Measurements from ENCODE around the gene BICC1. TPM values are rescaled to one million over a fixed set of nuclear protein-coding genes. Genes with fewer than 3 reads are reported as not detected.
A peak's percentile ranks its signal among the peaks of the same experiment; 100 is the strongest.

BICC1 gene
- total RNA-seq, 1 donor: 210 TPM

- no peak for DNase-seq (ENCODE audit: insufficient read length, low spot score, missing footprints)
- Histone ChIP-seq H3K36me3 (ENCODE audit: insufficient read depth, low read length) (no peaks in the 10 kb centered on the region), H3K27ac (ENCODE audit: low read depth, low read length) (no peak overlapping the region), H4K20me1 (ENCODE audit: insufficient read depth, low read length) (peaks cover 26% of the 10 kb centered on the region), H3K4me3 (ENCODE audit: insufficient read depth, low read length) (no peak overlapping the region), H3K4me1 (ENCODE audit: insufficient read depth, low read length) (no peaks in the 10 kb centered on the region), H3K9me3 (ENCODE audit: low read depth, low read length) (no peaks in the 10 kb centered on the region), H3K4me2 (ENCODE audit: insufficient read depth, low read length) (no peak overlapping the region), H2AFZ (ENCODE audit: low read length) (no peak overlapping the region), H3K79me2 (ENCODE audit: insufficient read depth, low read length) (peaks cover 39% of the 10 kb centered on the region), H3K27me3 (ENCODE audit: insufficient read depth, low read length) (no peaks in the 10 kb centered on the region)
- TF ChIP-seq CTCF (IDR thresholded peaks at IDR 0.05; ENCODE audit: extremely low read depth, low read depth, low read length): no peak
Observed at GRCh38 chr10:58599927-58600553, 87.4 kb downstream of the BICC1 start.

DNA sequence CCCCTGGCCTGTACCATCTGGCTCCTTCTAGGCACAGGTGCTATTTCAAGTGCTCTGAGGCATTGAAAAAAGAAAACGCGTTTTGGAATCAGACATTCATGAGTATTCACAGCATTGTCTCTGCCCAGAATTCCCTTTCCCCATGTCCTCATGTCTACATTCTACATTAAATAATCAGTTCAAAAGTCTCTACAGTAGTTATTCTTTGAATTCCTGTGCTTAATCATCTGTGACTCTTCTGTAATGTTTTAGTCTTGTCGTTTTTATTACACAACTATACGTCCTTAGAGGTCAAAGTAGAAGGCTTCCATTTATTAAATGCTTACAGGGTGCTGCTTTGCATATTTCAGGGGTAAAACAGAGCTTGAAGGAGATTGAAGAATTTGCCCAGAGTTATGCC lies 95.7 kb downstream of the BICC1 start:
- Histone ChIP-seq H3K27me3 (ENCODE audit: insufficient read depth, low read length) (no peaks in the 10 kb centered on the region), H3K4me1 (ENCODE audit: insufficient read depth, low read length) (peaks cover 19% of the 10 kb centered on the region), H3K79me2 (ENCODE audit: insufficient read depth, low read length) (peaks cover 63% of the 10 kb centered on the region), H2AFZ (ENCODE audit: low read length) (no peak overlapping the region), H4K20me1 (ENCODE audit: insufficient read depth, low read length) (peaks cover 14% of the 10 kb centered on the region), H3K9me3 (ENCODE audit: low read depth, low read length) (no peaks in the 10 kb centered on the region), H3K4me3 (ENCODE audit: insufficient read depth, low read length) (no peak overlapping the region), H3K27ac (ENCODE audit: low read depth, low read length) (peak overlapping the region; percentile 49), H3K36me3 (ENCODE audit: insufficient read depth, low read length) (no peaks in the 10 kb centered on the region), H3K4me2 (ENCODE audit: insufficient read depth, low read length) (no peak overlapping the region)
- DNase-seq (ENCODE audit: insufficient read length, low spot score, missing footprints): peak; percentile 74
- no peak for TF ChIP-seq CTCF (IDR thresholded peaks at IDR 0.05; ENCODE audit: extremely low read depth, low read depth, low read length)

DNA sequence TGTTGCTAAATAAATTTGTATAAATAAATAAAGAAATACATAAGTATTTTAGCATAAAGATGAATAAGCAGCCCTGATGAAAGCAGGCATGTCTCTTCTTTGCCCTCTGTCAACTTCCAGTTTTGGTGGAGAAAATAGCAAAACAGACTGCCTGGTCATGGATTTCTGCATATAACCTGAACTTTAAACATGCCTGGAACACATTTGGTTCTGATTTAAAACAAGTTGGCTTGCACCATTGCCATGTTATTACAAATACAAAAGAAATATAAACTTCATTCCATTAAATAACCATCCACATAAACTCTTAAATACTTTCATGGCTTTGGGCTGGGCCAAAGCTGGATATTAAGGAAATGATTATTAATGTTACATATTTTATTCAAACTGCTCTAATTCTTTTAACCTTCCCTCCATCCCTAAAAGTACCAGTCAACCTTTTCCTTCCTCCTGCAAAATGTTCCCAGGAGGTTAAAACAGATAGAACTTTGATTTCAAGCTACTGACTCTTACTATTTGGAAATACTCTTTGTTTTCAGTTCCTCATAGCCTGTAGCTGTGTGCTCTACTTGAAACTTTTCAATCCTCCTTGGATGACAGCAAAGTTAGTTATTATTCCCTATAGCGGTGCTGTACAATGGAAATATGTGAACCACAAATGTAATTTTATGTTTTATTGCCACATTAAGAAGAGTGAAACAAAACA lies 96.3 kb downstream of the BICC1 start:
- no peak for DNase-seq (ENCODE audit: insufficient read length, low spot score, missing footprints)
- TF ChIP-seq CTCF (IDR thresholded peaks at IDR 0.05; ENCODE audit: extremely low read depth, low read depth, low read length): no peak
- Histone ChIP-seq H3K36me3 (ENCODE audit: insufficient read depth, low read length) (no peaks in the 10 kb centered on the region), H3K4me1 (ENCODE audit: insufficient read depth, low read length) (peaks cover 19% of the 10 kb centered on the region), H2AFZ (ENCODE audit: low read length) (no peak overlapping the region), H3K27ac (ENCODE audit: low read depth, low read length) (peak overlapping the region; percentile 49), H3K9me3 (ENCODE audit: low read depth, low read length) (no peaks in the 10 kb centered on the region), H4K20me1 (ENCODE audit: insufficient read depth, low read length) (peaks cover 10% of the 10 kb centered on the region), H3K79me2 (ENCODE audit: insufficient read depth, low read length) (peaks cover 61% of the 10 kb centered on the region), H3K27me3 (ENCODE audit: insufficient read depth, low read length) (no peaks in the 10 kb centered on the region), H3K4me2 (ENCODE audit: insufficient read depth, low read length) (no peak overlapping the region), H3K4me3 (ENCODE audit: insufficient read depth, low read length) (no peak overlapping the region)

DNA sequence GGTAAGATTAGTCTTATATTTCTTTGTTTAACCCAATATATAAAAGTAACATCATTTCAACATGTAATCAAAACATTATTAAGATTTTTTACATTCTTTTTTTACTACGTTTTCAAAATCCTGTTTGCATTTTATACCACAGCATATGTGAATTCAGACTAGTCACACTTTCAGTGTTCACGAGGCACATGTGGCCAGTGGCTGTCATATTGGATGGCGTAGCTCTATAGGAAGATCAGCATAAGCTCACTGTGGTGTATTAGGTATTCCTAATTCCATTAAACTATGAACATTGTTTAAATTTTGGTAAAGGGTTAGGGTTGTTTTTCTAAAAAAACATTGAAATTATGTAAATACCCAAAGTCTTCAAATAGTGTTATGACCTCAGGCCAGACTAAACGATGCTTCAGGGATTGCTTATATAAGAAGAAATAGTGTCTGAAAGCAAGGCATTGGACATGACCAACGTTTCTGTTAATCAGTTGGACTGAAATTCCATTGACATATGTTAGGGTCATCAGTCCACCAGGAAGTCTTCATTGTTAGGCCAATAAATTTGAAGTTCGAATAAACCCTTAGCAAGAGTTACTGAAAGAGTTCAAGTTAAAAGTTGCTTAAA lies 97.0 kb downstream of the BICC1 start:
- H3K79me2 ChIP-seq (ENCODE audit: insufficient read depth, low read length): peaks cover 63% of the 10 kb centered on the region
- peak; percentile 62 for DNase-seq (ENCODE audit: insufficient read length, low spot score, missing footprints)
- H3K27ac ChIP-seq (ENCODE audit: low read depth, low read length): no peak overlapping the region
- H3K4me2 ChIP-seq (ENCODE audit: insufficient read depth, low read length): no peak overlapping the region
- TF ChIP-seq CTCF (IDR thresholded peaks at IDR 0.05; ENCODE audit: extremely low read depth, low read depth, low read length): no peak
- no peaks in the 10 kb centered on the region for H3K9me3 ChIP-seq (ENCODE audit: low read depth, low read length)
- peaks cover 24% of the 10 kb centered on the region for H3K4me1 ChIP-seq (ENCODE audit: insufficient read depth, low read length)
- H3K36me3 ChIP-seq (ENCODE audit: insufficient read depth, low read length): no peaks in the 10 kb centered on the region
- H4K20me1 ChIP-seq (ENCODE audit: insufficient read depth, low read length): peaks cover 15% of the 10 kb centered on the region
- H3K27me3 ChIP-seq (ENCODE audit: insufficient read depth, low read length): no peaks in the 10 kb centered on the region
- H2AFZ ChIP-seq (ENCODE audit: low read length): no peak overlapping the region
- no peak overlapping the region for H3K4me3 ChIP-seq (ENCODE audit: insufficient read depth, low read length)

Data from osteoblast (primary cell).